K562 (cell line): Measurements from ENCODE around the gene JUND. TPM values are rescaled to one million over a fixed set of nuclear protein-coding genes. Genes with fewer than 3 reads are reported as not detected.

Experiments used
- ATF2 ChIP-seq: sonication (generic); formaldehyde crosslinking; IDR thresholded peaks from 2 replicates; pipeline ENCODE4 v1.8.1; 2022; ENCODE audit warnings: missing genetic modification reagents
- CBFB ChIP-seq: sonication (generic); formaldehyde crosslinking; IDR thresholded peaks from 2 replicates; pipeline ENCODE4 v1.4.0; 2020; ENCODE audit warnings: mild to moderate bottlenecking, missing genetic modification reagents
- CHCHD3 ChIP-seq: fragments of 250-450 bp; sonication (Bioruptor Pico); IDR thresholded peaks from 2 replicates; pipeline ENCODE4 v2.1.2; 2022; ENCODE audit warnings: mild to moderate bottlenecking
- ETV6 ChIP-seq, 3 experiments: fragments of 150-350 bp in 1 of 3; sonication (generic) in 1 of 3; formaldehyde crosslinking in 1 of 3; IDR thresholded peaks; 2 replicates each; pipeline versions ENCODE4 v1.6.1 to v1.8.0; 2014 to 2022; ENCODE audit warnings: borderline replicate concordance in 2 of 3, low read depth in 2 of 3, antibody characterized with exemption in 1 of 3, low read length in 1 of 3, mild to moderate bottlenecking in 1 of 3, missing genetic modification reagents in 1 of 3
- FOXO4 ChIP-seq: fragments of 450-650 bp; formaldehyde crosslinking; IDR thresholded peaks from 2 replicates; pipeline ENCODE4 v1.4.0; 2020; ENCODE audit warnings: mild to moderate bottlenecking, moderate library complexity
- NKRF ChIP-seq: fragments of 450-650 bp; IDR thresholded peaks from 2 replicates; pipeline ENCODE4 v1.6.1; 2016; ENCODE audit warnings: borderline replicate concordance
- NR2C2 ChIP-seq, 2 experiments: fragments of 200-800 bp in 1 of 2; sonication (Bioruptor generic) in 1 of 2; sonication (generic) in 1 of 2; formaldehyde crosslinking in 1 of 2; IDR thresholded peaks; 2 replicates each; pipeline versions ENCODE4 v1.6.1 to v1.8.0; 2016 to 2022; ENCODE audit warnings: mild to moderate bottlenecking in 1 of 2, missing compliant biosample characterization in 1 of 2, missing genetic modification characterization in 1 of 2, missing genetic modification reagents in 1 of 2
- PRMT5 ChIP-seq: sonication (generic); formaldehyde crosslinking; IDR thresholded peaks from 2 replicates; pipeline ENCODE4 v1.5.0; 2020; ENCODE audit warnings: missing genetic modification reagents
- PURB ChIP-seq: sonication (generic); formaldehyde crosslinking; IDR thresholded peaks from 2 replicates; pipeline ENCODE4 v1.9.0; 2021; ENCODE audit warnings: low read depth, mild to moderate bottlenecking, missing genetic modification reagents
- RBM25 ChIP-seq: fragments of 200-400 bp; formaldehyde crosslinking; IDR thresholded peaks from 2 replicates; pipeline ENCODE4 v1.6.1; 2018; ENCODE audit warnings: low read length, low read depth, moderate library complexity; ENCODE audit not compliant: severe bottlenecking
- SMARCA4 ChIP-seq: fragments of 450-650 bp; IDR thresholded peaks from 2 replicates; pipeline ENCODE4 v1.6.1; 2016
- SNIP1 ChIP-seq: fragments of 450-650 bp; IDR thresholded peaks from 2 replicates; pipeline ENCODE4 v1.7.1; 2017; ENCODE audit warnings: low read depth, mild to moderate bottlenecking
- ZNF212 ChIP-seq: fragments of 450-650 bp; formaldehyde crosslinking; IDR thresholded peaks from 2 replicates; pipeline ENCODE4 v1.4.0; 2020; ENCODE audit warnings: mild to moderate bottlenecking
- ZNF23 ChIP-seq: fragments of 250-450 bp; sonication (Bioruptor Pico); IDR thresholded peaks from 2 replicates; pipeline ENCODE4 v1.4.0; 2020; ENCODE audit warnings: mild to moderate bottlenecking
- ZNF41 ChIP-seq: fragments of 250-450 bp; sonication (Bioruptor Pico); conservative IDR thresholded peaks from 2 replicates; pipeline ENCODE4 v1.4.0; 2020; ENCODE audit warnings: mild to moderate bottlenecking
- polyA plus RNA-seq, 8 experiments: library from polyadenylated mRNA; depleted of rRNA in 4 of 8; stranded (reverse) in 5 of 8; unstranded in 3 of 8; fragments of >200 nt; fragmentation: Nextera tagmentation in 2 of 8; fragmentation: Illumina TruSeq in 1 of 8; extraction: Ambion mirVana in 2 of 8; extraction: Trizol in 1 of 8; gene quantifications; 2 replicates each; pipeline versions ENCODE4 v1.2.1 to v1.2.3, GENCODE V29; 2011 to 2014; ENCODE audit warnings: inconsistent platforms in 1 of 8, missing spikeins in 1 of 8
- total RNA-seq, 7 experiments: library from RNA; depleted of rRNA in 6 of 7; stranded (reverse); fragments of >200 nt in 6 of 7; fragmentation: Illumina TruSeq in 2 of 7; extraction: Trizol in 2 of 7; gene quantifications; 2 replicates each; pipeline versions ENCODE4 v1.2.1 to v1.2.3, GENCODE V29; 2011 to 2021; ENCODE audit warnings: low replicate concordance in 1 of 7
- TF ChIP-seq, protein P1 (sequence below), 3 experiments: IDR thresholded peaks in 2 of 3; conservative IDR thresholded peaks in 1 of 3; 2 replicates each; pipeline ENCODE4 v1.5.1; 2011 to 2012; ENCODE audit warnings: low read length in 3 of 3, mild to moderate bottlenecking in 3 of 3, control low read depth in 2 of 3, improper control_type of control experiment in 1 of 3, inconsistent platforms in 1 of 3, low read depth in 1 of 3, mixed read lengths in 1 of 3, moderate library complexity in 1 of 3; ENCODE audit not compliant: insufficient read depth in 2 of 3

Gene JUND
- total and polyA plus RNA-seq, 9 of the 15 experiments (the other 6 are each of a cell fraction or from before 2014, with no cell fraction given) = 6.4 to 286 (median 42.3) TPM

DNA sequence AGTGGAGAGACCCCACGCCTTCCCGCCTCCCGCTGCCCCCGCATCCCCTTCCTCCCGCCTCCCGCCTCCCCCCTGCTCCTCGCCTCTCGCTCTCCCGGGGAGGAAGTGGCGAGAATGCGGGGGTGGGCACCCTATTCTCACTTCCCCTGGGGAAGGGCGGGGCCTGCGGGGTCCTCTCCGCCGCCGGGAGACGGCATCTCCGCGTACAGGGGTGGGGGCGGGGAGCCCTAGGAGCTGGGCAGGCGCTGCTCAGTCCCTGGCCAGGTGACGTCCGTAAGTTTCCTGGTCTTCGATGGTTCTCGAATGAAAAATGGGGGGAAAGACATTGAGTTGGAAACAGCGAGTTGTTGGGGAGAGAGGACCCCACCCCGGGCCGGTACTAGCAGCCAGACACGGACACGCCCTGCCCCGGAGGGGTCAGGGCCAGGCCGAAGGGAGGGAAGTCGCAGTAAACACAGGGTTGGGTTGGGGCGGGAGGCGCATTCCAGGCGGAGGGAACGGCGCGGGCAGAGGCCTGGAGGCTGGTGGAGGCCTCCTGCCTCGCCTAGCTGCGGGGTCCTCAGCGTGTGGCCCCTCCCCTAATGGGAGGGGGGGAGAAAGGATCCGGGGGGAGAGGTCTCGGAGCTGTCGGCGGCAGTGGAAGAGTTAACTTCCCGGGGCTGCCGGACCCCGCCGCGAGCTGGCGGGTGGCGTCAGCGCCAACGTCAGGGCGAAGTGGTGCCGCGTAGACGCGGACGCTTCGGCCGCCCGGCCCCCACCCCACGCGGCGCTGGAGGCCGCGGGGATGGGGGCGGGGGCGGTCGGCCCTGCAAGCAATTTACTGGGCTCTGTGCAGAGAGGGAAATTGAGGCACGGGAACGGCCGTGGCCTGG is 10.4 kb upstream of the JUND start (continued):
- TF ChIP-seq CBFB (CRISPR knock-in tag) (no peak), SNIP1 (no peak), ETV6 (IDR thresholded peaks at IDR 0.05; ENCODE audit: borderline replicate concordance in 1 of 2, low read depth in 2 of 2, low read length in 1 of 2) (peak; percentile 71 to 79; a peak in 2 of 4 replicates), ETV6 (CRISPR knock-in tag; IDR thresholded peaks at IDR 0.05; ENCODE audit: borderline replicate concordance) (no peak), ZNF212 (no peak), RBM25 (no peak), NKRF (peak; percentile 54), PURB (CRISPR knock-in tag) (no peak), CHCHD3 (CRISPR knock-in tag) (no peak), ATF2 (no peak), ZNF23 (no peak), FOXO4 (no peak), NR2C2 (CRISPR knock-in tag; IDR thresholded peaks at IDR 0.05) (peak; percentile 62; the same call in 1 of the 2 replicates), NR2C2 (tag; IDR thresholded peaks at IDR 0.05) (peak; percentile 83), SMARCA4 (no peak), ZNF41 (CRISPR knock-in tag) (no peak), PRMT5 (no peak)
- TF ChIP-seq, protein P1, sequence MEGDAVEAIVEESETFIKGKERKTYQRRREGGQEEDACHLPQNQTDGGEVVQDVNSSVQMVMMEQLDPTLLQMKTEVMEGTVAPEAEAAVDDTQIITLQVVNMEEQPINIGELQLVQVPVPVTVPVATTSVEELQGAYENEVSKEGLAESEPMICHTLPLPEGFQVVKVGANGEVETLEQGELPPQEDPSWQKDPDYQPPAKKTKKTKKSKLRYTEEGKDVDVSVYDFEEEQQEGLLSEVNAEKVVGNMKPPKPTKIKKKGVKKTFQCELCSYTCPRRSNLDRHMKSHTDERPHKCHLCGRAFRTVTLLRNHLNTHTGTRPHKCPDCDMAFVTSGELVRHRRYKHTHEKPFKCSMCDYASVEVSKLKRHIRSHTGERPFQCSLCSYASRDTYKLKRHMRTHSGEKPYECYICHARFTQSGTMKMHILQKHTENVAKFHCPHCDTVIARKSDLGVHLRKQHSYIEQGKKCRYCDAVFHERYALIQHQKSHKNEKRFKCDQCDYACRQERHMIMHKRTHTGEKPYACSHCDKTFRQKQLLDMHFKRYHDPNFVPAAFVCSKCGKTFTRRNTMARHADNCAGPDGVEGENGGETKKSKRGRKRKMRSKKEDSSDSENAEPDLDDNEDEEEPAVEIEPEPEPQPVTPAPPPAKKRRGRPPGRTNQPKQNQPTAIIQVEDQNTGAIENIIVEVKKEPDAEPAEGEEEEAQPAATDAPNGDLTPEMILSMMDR (IDR thresholded peaks at IDR 0.05 in 2 of 3, conservative IDR thresholded peaks at IDR 0.05 in 1 of 3; ENCODE audit: insufficient read depth in 2 of 3, low read depth in 1 of 3, low read length in 3 of 3) = no peak
